ENCODE measurements around the gene ZNF534.
"Not testable (repeated sequence)": the region's sequence is repeated elsewhere in the genome, so short reads cannot be mapped to it uniquely, and the experiment has no call there.

Gene ZNF534

GRCh38 chr19:52498571-52498970 is 69.6 kb downstream of the ZNF534 start:
- no peak for DNase-seq

- DNase-seq: not testable (repeated sequence)
These were observed 71.5 kb downstream of the ZNF534 start for GRCh38 chr19:52500474-52500873.

DNA sequence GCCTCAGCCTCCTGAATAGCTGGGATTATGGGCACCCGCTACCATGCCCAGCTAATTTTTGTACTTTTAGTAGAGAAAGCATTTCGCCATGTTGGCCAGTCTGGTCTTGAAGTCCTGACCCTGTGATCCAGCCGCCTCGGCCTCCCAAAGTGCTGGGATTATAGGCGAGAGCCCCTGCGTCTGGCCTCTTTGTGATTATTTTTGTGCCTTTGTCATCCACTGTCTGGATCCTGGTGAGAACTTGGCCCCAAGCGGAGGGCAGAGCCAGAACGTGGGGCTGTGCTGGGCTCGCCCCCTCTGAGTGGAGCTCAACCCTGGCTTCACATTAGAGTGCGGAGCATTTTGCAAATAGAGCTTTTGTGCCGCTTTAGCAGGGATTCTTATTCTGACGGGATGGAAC is 72.0 kb downstream of the ZNF534 start:
- not testable (repeated sequence) for DNase-seq

All from fibroblast of skin of back (primary cell).